ENCODE data around the gene EPS8L2.

GRCh38 chr11:680476-680875 lies 25.6 kb upstream of the EPS8L2 start:
- TF ChIP-seq, protein P1, sequence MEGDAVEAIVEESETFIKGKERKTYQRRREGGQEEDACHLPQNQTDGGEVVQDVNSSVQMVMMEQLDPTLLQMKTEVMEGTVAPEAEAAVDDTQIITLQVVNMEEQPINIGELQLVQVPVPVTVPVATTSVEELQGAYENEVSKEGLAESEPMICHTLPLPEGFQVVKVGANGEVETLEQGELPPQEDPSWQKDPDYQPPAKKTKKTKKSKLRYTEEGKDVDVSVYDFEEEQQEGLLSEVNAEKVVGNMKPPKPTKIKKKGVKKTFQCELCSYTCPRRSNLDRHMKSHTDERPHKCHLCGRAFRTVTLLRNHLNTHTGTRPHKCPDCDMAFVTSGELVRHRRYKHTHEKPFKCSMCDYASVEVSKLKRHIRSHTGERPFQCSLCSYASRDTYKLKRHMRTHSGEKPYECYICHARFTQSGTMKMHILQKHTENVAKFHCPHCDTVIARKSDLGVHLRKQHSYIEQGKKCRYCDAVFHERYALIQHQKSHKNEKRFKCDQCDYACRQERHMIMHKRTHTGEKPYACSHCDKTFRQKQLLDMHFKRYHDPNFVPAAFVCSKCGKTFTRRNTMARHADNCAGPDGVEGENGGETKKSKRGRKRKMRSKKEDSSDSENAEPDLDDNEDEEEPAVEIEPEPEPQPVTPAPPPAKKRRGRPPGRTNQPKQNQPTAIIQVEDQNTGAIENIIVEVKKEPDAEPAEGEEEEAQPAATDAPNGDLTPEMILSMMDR (IDR thresholded peaks at IDR 0.05), result no peak
- TF ChIP-seq EZH2 (IDR thresholded peaks at IDR 0.05; ENCODE audit: borderline replicate concordance, insufficient read depth, low read depth, low read length, poor library complexity, severe bottlenecking), result no peak
